H1 (cell line): ENCODE results near the gene TMEM229B. TPM values are rescaled to one million over a fixed set of nuclear protein-coding genes. Genes with fewer than 3 reads are reported as not detected.

ENCODE experiments used
- CTCF ChIA-PET: fragments of 300-600 bp; sonication (Branson Sonifier 250); formaldehyde crosslinking; loops from one replicate; lab custom pipeline; 2021; ENCODE audit not compliant: partially characterized antibody; lab: Charles Lee
- POLR2A ChIA-PET: fragments of 300-600 bp; sonication (Branson Sonifier 250); formaldehyde crosslinking; loops from one replicate; lab custom pipeline; 2021; ENCODE audit warnings: inconsistent platforms; ENCODE audit not compliant: partially characterized antibody; lab: Charles Lee
- DNase-seq, 2 experiments: peaks; one replicate each; pipeline versions ENCODE4 v3.0.0 to v3.0.0-alpha.2; 2010 to 2022; ENCODE audit warnings: low spot score in 2 of 2, low read depth in 1 of 2, mixed read lengths in 1 of 2
- FAIRE-seq: peaks from 2 replicates; lab custom pipeline; 2011; peaks lifted over from hg19 to GRCh38; lab: Jason Lieb, UNC
- H2AFZ ChIP-seq: 2 replicates; pipeline ENCODE4 v1.8.1; 2012; ENCODE audit warnings: low read length, inconsistent platforms
- H2AK5ac ChIP-seq: 2 replicates; pipeline ENCODE4 v1.6.1; 2013; ENCODE audit warnings: low read depth, low read length
- H2BK120ac ChIP-seq: replicated peaks from 2 replicates; pipeline ENCODE3; 2013; ENCODE audit warnings: low read depth, low read length, inconsistent platforms
- H2BK12ac ChIP-seq: 2 replicates; pipeline ENCODE4 v1.6.1; 2013; ENCODE audit warnings: low read depth, low read length
- H2BK15ac ChIP-seq: 2 replicates; pipeline ENCODE4 v1.6.1; 2013; ENCODE audit warnings: low read length
- H2BK20ac ChIP-seq: 2 replicates; pipeline ENCODE4 v1.6.1; 2013; ENCODE audit warnings: low read length
- H2BK5ac ChIP-seq: 2 replicates; pipeline ENCODE4 v1.6.1; 2013; ENCODE audit warnings: low read depth, low read length
- H3K14ac ChIP-seq: 2 replicates; pipeline ENCODE4 v1.6.1; 2013; ENCODE audit warnings: inconsistent platforms; ENCODE audit not compliant: insufficient read length
- H3K18ac ChIP-seq: 2 replicates; pipeline ENCODE4 v1.6.1; 2013; ENCODE audit warnings: low read length; ENCODE audit errors: extremely low read depth
- H3K23ac ChIP-seq: 2 replicates; pipeline ENCODE4 v1.6.1; 2013; ENCODE audit warnings: inconsistent platforms; ENCODE audit not compliant: insufficient read length
- H3K23me2 ChIP-seq: 2 replicates; pipeline ENCODE4 v1.6.1; 2013; ENCODE audit warnings: low read depth, low read length
- H3K27ac ChIP-seq: 2 replicates; pipeline ENCODE4 v1.6.1; 2011; ENCODE audit warnings: low read depth, low read length, inconsistent platforms
- H3K27me3 ChIP-seq, 4 experiments: replicated peaks in 1 of 4; 1 replicate in 1 of 4; 2 replicates in 3 of 4; pipeline versions ENCODE4 v1.6.1 to v1.8.1; 2011 to 2013; ENCODE audit warnings: low read length in 3 of 4, mild to moderate bottlenecking in 3 of 4, inconsistent platforms in 2 of 4, mixed read lengths in 2 of 4, moderate library complexity in 1 of 4; ENCODE audit not compliant: control insufficient read depth in 3 of 4, insufficient read depth in 3 of 4; ENCODE audit errors: extremely low read depth in 1 of 4
- H3K36me3 ChIP-seq, 4 experiments: 2 replicates each; pipeline versions ENCODE4 v1.6.1 to v1.8.1; 2011 to 2013; ENCODE audit warnings: mild to moderate bottlenecking in 4 of 4, low read length in 3 of 4, moderate library complexity in 2 of 4, control low read depth in 1 of 4, inconsistent platforms in 1 of 4; ENCODE audit not compliant: insufficient read depth in 4 of 4, control insufficient read depth in 2 of 4
- H3K4ac ChIP-seq: replicated peaks from 2 replicates; pipeline ENCODE3; 2013; ENCODE audit warnings: low read length, low read depth, mixed read lengths, inconsistent platforms; ENCODE audit not compliant: insufficient read length
- H3K4me1 ChIP-seq, 4 experiments: replicated peaks in 1 of 4; 1 replicate in 1 of 4; 2 replicates in 3 of 4; pipeline versions ENCODE4 v1.6.1 to v1.8.1; 2011 to 2013; ENCODE audit warnings: low read length in 3 of 4, inconsistent platforms in 2 of 4, mixed read lengths in 1 of 4; ENCODE audit not compliant: insufficient read depth in 4 of 4, control insufficient read depth in 3 of 4
- H3K4me2 ChIP-seq, 2 experiments: 2 replicates each; pipeline versions ENCODE4 v1.6.1 to v1.8.1; 2011 to 2013; ENCODE audit warnings: low read depth in 2 of 2, low read length in 2 of 2, control low read depth in 1 of 2, inconsistent platforms in 1 of 2, mild to moderate bottlenecking in 1 of 2; ENCODE audit not compliant: insufficient read depth in 1 of 2
- H3K4me3 ChIP-seq, 4 experiments: fragments of 200-600, 300-600 bp in 1 of 4; sonication (generic), shearing (Covaris generic), sonication (Bioruptor Twin) in 1 of 4; 2 replicates each; pipeline versions ENCODE4 v1.5.1 to v1.8.1; 2011 to 2016; ENCODE audit warnings: low read length in 4 of 4, low read depth in 3 of 4, control low read depth in 2 of 4, inconsistent platforms in 2 of 4, mild to moderate bottlenecking in 2 of 4, mixed read lengths in 1 of 4, moderate library complexity in 1 of 4; ENCODE audit not compliant: insufficient read depth in 2 of 4; ENCODE audit errors: extremely low read depth in 1 of 4
- H3K56ac ChIP-seq: replicated peaks from 2 replicates; pipeline ENCODE3; 2013; ENCODE audit warnings: low read depth, mild to moderate bottlenecking, mixed read lengths, low read length, inconsistent platforms; ENCODE audit not compliant: insufficient read length
- H3K79me1 ChIP-seq: 2 replicates; pipeline ENCODE4 v1.6.1; 2013; ENCODE audit warnings: low read depth, low read length, control low read depth
- H3K79me2 ChIP-seq, 2 experiments: 2 replicates each; pipeline versions ENCODE4 v1.6.1 to v1.8.1; 2012 to 2013; ENCODE audit warnings: low read length in 2 of 2, mild to moderate bottlenecking in 2 of 2, inconsistent platforms in 1 of 2; ENCODE audit not compliant: insufficient read depth in 2 of 2, control insufficient read depth in 1 of 2
- H3K9ac ChIP-seq, 4 experiments: replicated peaks in 1 of 4; 1 replicate in 1 of 4; 2 replicates in 3 of 4; pipeline versions ENCODE4 v1.6.1 to v1.8.1; 2011 to 2013; ENCODE audit warnings: low read depth in 3 of 4, low read length in 3 of 4, control low read depth in 2 of 4, mild to moderate bottlenecking in 2 of 4, moderate library complexity in 2 of 4, inconsistent platforms in 1 of 4; ENCODE audit errors: extremely low read depth in 1 of 4
- H3K9me3 ChIP-seq, 2 experiments: 2 replicates each; pipeline versions ENCODE4 v1.6.1 to v1.8.1; 2012 to 2013; ENCODE audit warnings: mild to moderate bottlenecking in 2 of 2, moderate library complexity in 2 of 2, control low read depth in 1 of 2, inconsistent platforms in 1 of 2, low read depth in 1 of 2, low read length in 1 of 2, mixed read lengths in 1 of 2; ENCODE audit not compliant: insufficient read depth in 2 of 2
- H4K20me1 ChIP-seq, 2 experiments: replicated peaks in 1 of 2; 2 replicates each; pipeline versions ENCODE3 to v1.8.1; 2011 to 2013; ENCODE audit warnings: inconsistent platforms in 2 of 2, low read length in 2 of 2, mild to moderate bottlenecking in 1 of 2; ENCODE audit not compliant: insufficient read depth in 2 of 2, control insufficient read depth in 1 of 2
- H4K5ac ChIP-seq: 2 replicates; pipeline ENCODE4 v1.6.1; 2013; ENCODE audit warnings: low read length, low read depth, mixed read lengths, inconsistent platforms; ENCODE audit not compliant: insufficient read length
- H4K8ac ChIP-seq: 2 replicates; pipeline ENCODE4 v1.8.0; 2013; ENCODE audit warnings: mild to moderate bottlenecking, moderate library complexity, low read length, inconsistent platforms; ENCODE audit not compliant: insufficient read depth; ENCODE audit errors: extremely low read depth
- H4K91ac ChIP-seq: replicated peaks from 2 replicates; pipeline ENCODE3; 2013; ENCODE audit warnings: low read length, mixed read lengths, inconsistent platforms; ENCODE audit not compliant: insufficient read length
- CBX5 ChIP-seq: fragments of 300-800, 300-1000 bp; sonication (generic); IDR thresholded peaks from 2 replicates; pipeline ENCODE4 v1.7.1; 2016; ENCODE audit warnings: antibody characterized with exemption, low read length, low read depth
- CHD2 ChIP-seq: IDR thresholded peaks from 2 replicates; pipeline ENCODE4 v1.6.1; 2012; ENCODE audit warnings: low read length, improper control_type of control experiment
- CTCF ChIP-seq, 3 experiments: IDR thresholded peaks; 1 replicate in 2 of 3; 2 replicates in 1 of 3; pipeline versions ENCODE4 v1.5.1 to v1.6.1; 2011; ENCODE audit warnings: low read length in 3 of 3, mild to moderate bottlenecking in 3 of 3, inconsistent platforms in 2 of 3, low read depth in 1 of 3, moderate library complexity in 1 of 3; ENCODE audit not compliant: insufficient read depth in 1 of 3; ENCODE audit errors: control extremely low read depth in 1 of 3
- EGR1 ChIP-seq: IDR thresholded peaks from 2 replicates; pipeline ENCODE4 v1.6.1; 2011; ENCODE audit warnings: low read depth, low read length, borderline replicate concordance
- FOSL1 ChIP-seq: IDR thresholded peaks from 2 replicates; pipeline ENCODE4 v1.6.1; 2011; ENCODE audit warnings: mild to moderate bottlenecking, low read depth, low read length, moderate library complexity; ENCODE audit not compliant: insufficient read depth
- GABPA ChIP-seq: IDR thresholded peaks from 2 replicates; pipeline ENCODE4 v1.6.1; 2011; ENCODE audit warnings: mild to moderate bottlenecking, low read length, moderate library complexity, borderline replicate concordance; ENCODE audit not compliant: insufficient read depth
- HDAC2 ChIP-seq, 2 experiments: fragments of 300-600 bp in 1 of 2; sonication (generic) in 1 of 2; IDR thresholded peaks; 2 replicates each; pipeline ENCODE4 v1.6.1; 2011 to 2012; ENCODE audit warnings: low read depth in 2 of 2, low read length in 2 of 2, mild to moderate bottlenecking in 2 of 2, moderate library complexity in 2 of 2, borderline replicate concordance in 1 of 2, inconsistent platforms in 1 of 2
- JUN ChIP-seq: IDR thresholded peaks from 2 replicates; pipeline ENCODE4 v1.6.1; 2011; ENCODE audit warnings: low read depth, mild to moderate bottlenecking, improper control_type of control experiment, low read length
- SIX5 ChIP-seq: IDR thresholded peaks from 2 replicates; pipeline ENCODE4 v1.6.1; 2011; ENCODE audit warnings: mild to moderate bottlenecking, low read depth, low read length
- SP2 ChIP-seq: IDR thresholded peaks from 2 replicates; pipeline ENCODE4 v1.6.1; 2012; ENCODE audit warnings: mild to moderate bottlenecking, low read length, inconsistent platforms
- SP4 ChIP-seq: IDR thresholded peaks from 2 replicates; pipeline ENCODE4 v1.6.1; 2012; ENCODE audit warnings: low read length, inconsistent platforms
- ZNF274 ChIP-seq: IDR thresholded peaks from 2 replicates; pipeline ENCODE4 v1.7.0; 2012; ENCODE audit warnings: low read length, borderline replicate concordance; ENCODE audit errors: extremely low read depth
- WGBS, 2 experiments: shearing (Covaris generic) in 1 of 2; methylation state at CpG; one replicate each; pipeline versions ENCODE4 v1.1.6 to v1.1.7; 2013 to 2015; ENCODE audit warnings: low lambda C conversion rate in 2 of 2, mixed read lengths in 2 of 2, inconsistent platforms in 1 of 2, low coverage in 1 of 2, missing lambda C conversion rate in 1 of 2; ENCODE audit not compliant: insufficient replicate concordance in 2 of 2, insufficient coverage in 1 of 2, insufficient read length in 1 of 2; ENCODE audit errors: extremely low coverage in 1 of 2, missing lambda C conversion rate in 1 of 2; 5-methylcytosine and 5-hydroxymethylcytosine counted together
- polyA plus RNA-seq, 7 experiments: library from polyadenylated mRNA; depleted of rRNA in 3 of 7; stranded (reverse) in 5 of 7; unstranded in 2 of 7; fragments of >200 nt in 5 of 7; fragments of 200-250 nt in 2 of 7; gene quantifications; 1 replicate in 5 of 7; 2 replicates in 1 of 7; 4 replicates in 1 of 7; pipeline versions ENCODE4 v1.2.1 to v1.2.3, GENCODE V29; 2011 to 2013; ENCODE audit warnings: missing spikeins in 2 of 7, mixed read lengths in 2 of 7
- total RNA-seq: library from RNA; stranded (reverse); fragmentation: NEBNext Ultra II Directional; extraction: Animal tissue kit (Norgen Biotek cat#: 25700); gene quantifications from 2 replicates; pipeline ENCODE4 v1.2.1, GENCODE V29; 2021

The TMEM229B gene
- total and polyA plus RNA-seq, 2 of the 8 experiments (the other 6 are each of a cell fraction or from before 2014, with no cell fraction given) = 0.73 to 0.85 TPM

- no peak overlapping the region for H3K27ac ChIP-seq
- no peak for TF ChIP-seq CHD2
- no peak for TF ChIP-seq SP2
- no peak for TF ChIP-seq SIX5
- no peak for TF ChIP-seq ZNF274
- TF ChIP-seq GABPA = no peak
- no peak for TF ChIP-seq FOSL1
- TF ChIP-seq EGR1 = no peak
- no peak for TF ChIP-seq HDAC2 (IDR thresholded peaks at IDR 0.05; ENCODE audit: borderline replicate concordance in 1 of 2, low read depth in 2 of 2, low read length in 2 of 2)
- TF ChIP-seq JUN = no peak
- no peak for TF ChIP-seq CBX5
- TF ChIP-seq SP4 = no peak
- TF ChIP-seq CTCF (IDR thresholded peaks at IDR 0.05; ENCODE audit: control extremely low read depth in 1 of 3, insufficient read depth in 1 of 3, low read depth in 1 of 3, low read length in 3 of 3) = no peak
- TF ChIP-seq, all 59 proteins: peak for 0
- H2AFZ ChIP-seq = no peak overlapping the region
- CTCF ChIA-PET = interaction anchor here (1.1 to 10.0 kb wide), 5 partner anchors 10 to 139 kb away, joined by 3 to 115 read pairs (median 5); no protein-coding TSS in a partner anchor
- no peak overlapping the region for H4K5ac ChIP-seq
- H3K9ac ChIP-seq = no peak overlapping the region
- peak overlapping the region; percentile 60; the same call in 1 of the 2 replicates for H2BK12ac ChIP-seq
- no peak overlapping the region for H3K23ac ChIP-seq
- no peaks in the 10 kb centered on the region for H3K9me3 ChIP-seq
- H3K36me3 ChIP-seq = no peaks in the 10 kb centered on the region
- H2BK15ac ChIP-seq = no peak overlapping the region
- POLR2A ChIA-PET = interaction anchor here (0.6 kb wide), 1 partner anchor 12 kb away, joined by 3 read pairs; no protein-coding TSS in a partner anchor
- H2BK120ac ChIP-seq = no peak overlapping the region
- H3K79me1 ChIP-seq = no peaks in the 10 kb centered on the region; the same call in 1 of the 2 replicates
- H2AK5ac ChIP-seq = no peak overlapping the region
- no peaks in the 10 kb centered on the region for H3K27me3 ChIP-seq
- no peaks in the 10 kb centered on the region for H3K23me2 ChIP-seq
- no peak overlapping the region for H2BK20ac ChIP-seq
- no peak overlapping the region for H3K4me2 ChIP-seq
- no peak overlapping the region; the same call in 1 of the 2 replicates for H2BK5ac ChIP-seq
- no peak overlapping the region for H3K4ac ChIP-seq
- H3K4me1 ChIP-seq = peaks cover 0 to 15% (median 8%) of the 10 kb centered on the region in 4 experiments; a peak in 6 of 7 replicates
- H3K79me2 ChIP-seq = no peaks in the 10 kb centered on the region
- WGBS, 2 experiments = 92% methylated on average over 8 of the region's 8 CpGs; no CpG with 5 or more reads in 1 of the 2 experiments
- no peaks in the 10 kb centered on the region for H4K20me1 ChIP-seq
- FAIRE-seq = no peak
- DNase-seq = no peak
- no peak overlapping the region for H3K56ac ChIP-seq
- no peak overlapping the region for H4K91ac ChIP-seq
- no peak overlapping the region for H3K18ac ChIP-seq
- H3K14ac ChIP-seq = no peak overlapping the region
- no peak overlapping the region for H4K8ac ChIP-seq
- no peak overlapping the region for H3K4me3 ChIP-seq
These were observed 46.8 kb downstream of the TMEM229B start for GRCh38 chr14:67441672-67442071.
